Peyer's patch (tissue), 4 donors: ENCODE data around the gene ZC2HC1B.
"Not testable (repeated sequence)": the region's sequence is repeated elsewhere in the genome, so short reads cannot be mapped to it uniquely, and the experiment has no call there.

ENCODE experiments used
- CTCF ChIP-seq, 6 experiments: fragments of 450-650 bp in 4 of 6; fragments of 200-600 bp in 2 of 6; sonication (generic) in 1 of 6; IDR thresholded peaks; one replicate each; pipeline ENCODE4 v1.5.1; 2017 to 2019; ENCODE audit warnings: antibody characterized with exemption in 6 of 6, mild to moderate bottlenecking in 3 of 6, moderate library complexity in 1 of 6
- POLR2A ChIP-seq, 2 donors: fragments of 450-650 bp; IDR thresholded peaks; one replicate each; pipeline ENCODE4 v1.5.1; 2017; ENCODE audit warnings: antibody characterized with exemption in 2 of 2, mild to moderate bottlenecking in 2 of 2, moderate library complexity in 2 of 2

GRCh38 chr6:143856762-143857161 is 7.5 kb upstream of the ZC2HC1B start:
- not testable (repeated sequence) for TF ChIP-seq CTCF, POLR2A (IDR thresholded peaks at IDR 0.05)
